Thoracic aorta (tissue), 2 donors: Measurements from ENCODE around the gene LDB3. TPM values are rescaled to one million over a fixed set of nuclear protein-coding genes. Genes with fewer than 3 reads are reported as not detected.
A peak's percentile ranks its signal among the peaks of the same experiment; 100 is the strongest.

ENCODE experiments used
- ATAC-seq: fragments of 150-250 bp; one replicate; pipeline ENCODE4 v1.8.0; 2017; ENCODE audit warnings: low read depth; ENCODE audit not compliant: insufficient number of reproducible peaks, low FRiP score
- DNase-seq: peaks from one replicate; pipeline ENCODE4 v3.0.0-alpha.2; 2020; ENCODE audit warnings: low spot score
- H3K27ac ChIP-seq, 2 donors: fragments of 200-600 bp; sonication (generic); 1 replicate in 1 of 2; 2 replicates in 1 of 2; pipeline ENCODE4 v1.5.1; 2016; ENCODE audit warnings: mild to moderate bottlenecking in 2 of 2, moderate library complexity in 2 of 2
- H3K27me3 ChIP-seq: fragments of 200-600 bp; sonication (generic); replicated peaks from 2 replicates; pipeline ENCODE4 v1.6.0; 2016; ENCODE audit warnings: mild to moderate bottlenecking; ENCODE audit not compliant: insufficient read depth
- H3K36me3 ChIP-seq: fragments of 200-600 bp; sonication (generic); one replicate; pipeline ENCODE4 v1.5.1; 2016
- H3K4me1 ChIP-seq, 2 donors: fragments of 200-600 bp; sonication (generic); 1 replicate in 1 of 2; 2 replicates in 1 of 2; pipeline versions ENCODE4 v1.5.1 to v1.6.0; 2016; ENCODE audit warnings: low read depth in 2 of 2, mild to moderate bottlenecking in 1 of 2; ENCODE audit not compliant: control insufficient read depth in 1 of 2
- H3K4me3 ChIP-seq: fragments of 200-600 bp; sonication (generic); 2 replicates; pipeline ENCODE4 v1.5.1; 2016; ENCODE audit warnings: mild to moderate bottlenecking
- H3K9me3 ChIP-seq: fragments of 200-600 bp; sonication (generic); 2 replicates; pipeline ENCODE4 v1.5.1; 2016
- total RNA-seq, 2 donors: library from RNA; depleted of rRNA; stranded (reverse); fragments of >200 nt; gene quantifications; one replicate each; pipeline versions ENCODE4 v1.1.0 to v1.2.3, GENCODE V29; 2016
- TF ChIP-seq, protein P1 (sequence below): fragments of 200-600 bp; sonication (generic); IDR thresholded peaks from one replicate; pipeline ENCODE4 v1.5.1; 2019; ENCODE audit warnings: antibody characterized with exemption

Gene LDB3
- total RNA-seq, 2 donors from 2014 or later: 59.5 to 63.8 TPM

DNA sequence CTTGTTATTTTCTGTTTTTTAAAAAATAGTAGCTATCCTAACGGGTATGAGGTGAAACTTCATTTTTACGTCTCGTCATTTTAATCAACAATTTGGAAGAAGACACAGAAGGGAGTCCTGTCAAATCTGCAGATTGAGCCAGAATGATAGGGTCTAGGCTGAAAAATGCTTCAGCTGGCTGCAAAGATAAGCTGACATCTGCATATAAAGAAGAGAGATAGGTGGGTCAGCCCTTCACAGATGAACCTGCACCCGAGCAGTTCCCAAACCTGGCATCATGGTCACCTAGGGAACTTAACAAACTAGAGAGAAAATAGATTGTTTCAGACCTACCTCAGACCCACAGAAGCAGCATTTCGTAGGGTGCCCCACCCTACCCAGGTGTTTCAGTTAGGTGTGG lies 52.9 kb downstream of the LDB3 start:
- ATAC-seq (no peak), DNase-seq (no peak)
- Histone ChIP-seq H3K27me3 (no peaks in the 10 kb centered on the region), H3K36me3 (peaks cover 33% of the 10 kb centered on the region), H3K4me3 (no peak overlapping the region), H3K9me3 (no peaks in the 10 kb centered on the region), H3K27ac (no peak overlapping the region), H3K4me1 (no peaks in the 10 kb centered on the region)
- TF ChIP-seq, protein P1, sequence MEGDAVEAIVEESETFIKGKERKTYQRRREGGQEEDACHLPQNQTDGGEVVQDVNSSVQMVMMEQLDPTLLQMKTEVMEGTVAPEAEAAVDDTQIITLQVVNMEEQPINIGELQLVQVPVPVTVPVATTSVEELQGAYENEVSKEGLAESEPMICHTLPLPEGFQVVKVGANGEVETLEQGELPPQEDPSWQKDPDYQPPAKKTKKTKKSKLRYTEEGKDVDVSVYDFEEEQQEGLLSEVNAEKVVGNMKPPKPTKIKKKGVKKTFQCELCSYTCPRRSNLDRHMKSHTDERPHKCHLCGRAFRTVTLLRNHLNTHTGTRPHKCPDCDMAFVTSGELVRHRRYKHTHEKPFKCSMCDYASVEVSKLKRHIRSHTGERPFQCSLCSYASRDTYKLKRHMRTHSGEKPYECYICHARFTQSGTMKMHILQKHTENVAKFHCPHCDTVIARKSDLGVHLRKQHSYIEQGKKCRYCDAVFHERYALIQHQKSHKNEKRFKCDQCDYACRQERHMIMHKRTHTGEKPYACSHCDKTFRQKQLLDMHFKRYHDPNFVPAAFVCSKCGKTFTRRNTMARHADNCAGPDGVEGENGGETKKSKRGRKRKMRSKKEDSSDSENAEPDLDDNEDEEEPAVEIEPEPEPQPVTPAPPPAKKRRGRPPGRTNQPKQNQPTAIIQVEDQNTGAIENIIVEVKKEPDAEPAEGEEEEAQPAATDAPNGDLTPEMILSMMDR: no peak

DNA sequence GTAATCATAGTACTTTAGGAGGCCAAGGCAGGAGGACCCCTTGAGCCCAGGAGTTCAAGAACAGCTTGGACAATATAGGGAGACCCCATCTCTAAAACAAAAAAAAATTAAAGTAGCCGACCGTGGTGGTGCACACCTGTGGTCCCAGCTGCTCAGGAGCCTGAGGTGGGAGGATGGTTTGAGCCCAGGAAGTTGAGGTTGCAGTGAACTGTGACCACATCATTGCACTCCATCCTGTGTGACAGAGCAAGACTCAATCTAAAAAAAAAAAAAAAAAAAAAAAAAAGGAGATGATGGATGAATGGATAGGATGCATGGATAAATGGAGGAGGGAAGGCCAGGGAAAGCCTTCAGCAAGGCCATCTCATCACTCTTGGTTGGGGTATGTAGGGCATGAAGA lies 54.7 kb downstream of the LDB3 start:
- H3K4me3 ChIP-seq: no peak overlapping the region
- H3K27ac ChIP-seq: no peak overlapping the region
- no peaks in the 10 kb centered on the region for H3K27me3 ChIP-seq
- no peaks in the 10 kb centered on the region for H3K9me3 ChIP-seq
- ATAC-seq (no peak), DNase-seq (no peak)
- peaks cover 37% of the 10 kb centered on the region for H3K36me3 ChIP-seq
- H3K4me1 ChIP-seq: no peaks in the 10 kb centered on the region
- TF ChIP-seq, protein P1: no peak

DNA sequence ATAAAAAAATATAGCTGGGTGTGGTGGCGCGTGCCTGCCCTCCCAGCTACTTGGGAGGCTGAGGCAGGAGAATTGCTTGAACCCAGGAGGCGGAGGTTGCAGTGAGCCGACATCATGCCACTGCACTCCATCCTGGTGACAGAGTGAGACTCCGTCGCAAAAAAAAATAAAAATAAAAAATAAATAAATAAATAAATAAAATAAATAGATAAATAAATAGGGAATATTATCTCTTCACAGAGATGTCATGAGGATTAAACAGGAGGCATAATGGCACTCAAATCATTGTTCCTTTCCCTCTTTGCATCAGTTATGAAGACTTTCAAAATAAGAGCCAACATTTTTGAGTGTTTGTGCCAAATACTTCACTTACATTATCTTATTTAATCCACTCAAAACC lies 56.1 kb downstream of the LDB3 start:
- no peak overlapping the region for H3K4me3 ChIP-seq
- H3K27ac ChIP-seq: no peak overlapping the region
- TF ChIP-seq, protein P1: no peak
- DNase-seq (no peak), ATAC-seq (no peak)
- no peaks in the 10 kb centered on the region for H3K27me3 ChIP-seq
- no peaks in the 10 kb centered on the region for H3K9me3 ChIP-seq
- no peaks in the 10 kb centered on the region for H3K4me1 ChIP-seq
- peaks cover 37% of the 10 kb centered on the region for H3K36me3 ChIP-seq

DNA sequence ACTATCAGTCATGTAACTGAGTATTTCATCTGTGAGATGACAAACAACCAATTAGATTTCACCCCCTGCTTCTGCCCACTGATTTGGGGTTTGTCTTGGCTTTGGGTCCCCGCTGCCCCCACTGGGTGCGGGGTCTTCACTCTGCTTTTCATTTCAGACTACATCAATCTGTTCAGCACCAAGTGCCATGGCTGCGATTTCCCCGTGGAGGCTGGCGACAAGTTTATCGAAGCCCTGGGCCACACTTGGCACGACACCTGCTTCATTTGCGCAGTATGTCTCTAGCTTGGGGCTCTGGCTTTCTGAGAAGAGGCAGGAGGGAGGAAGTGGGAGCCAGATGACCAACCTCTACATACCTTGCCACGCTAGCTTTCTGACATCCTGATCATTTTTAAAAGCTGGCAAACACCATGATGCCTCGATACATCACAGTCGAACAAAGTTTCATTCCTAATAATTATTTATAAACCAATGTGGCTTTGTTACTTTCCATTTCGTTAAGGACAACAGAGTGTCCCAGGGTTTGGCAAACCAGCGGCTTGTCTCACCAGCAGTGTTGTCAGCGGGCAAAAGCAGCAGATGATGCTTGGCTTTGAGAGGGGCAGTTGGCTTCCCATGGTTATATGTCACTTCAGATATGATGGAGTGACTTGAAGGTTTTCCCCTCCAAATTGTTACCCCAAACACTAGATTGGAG lies 57.8 kb downstream of the LDB3 start:
- TF ChIP-seq, protein P1: no peak
- Histone ChIP-seq H3K36me3 (peaks cover 37% of the 10 kb centered on the region), H3K27ac (peak overlapping the region in 1 of 2 donors; percentile 6), H3K27me3 (no peaks in the 10 kb centered on the region), H3K9me3 (no peaks in the 10 kb centered on the region), H3K4me3 (no peak overlapping the region), H3K4me1 (peaks cover 0 to 14% of the 10 kb centered on the region in 2 donors)
- DNase-seq: no peak
- no peak for ATAC-seq

DNA sequence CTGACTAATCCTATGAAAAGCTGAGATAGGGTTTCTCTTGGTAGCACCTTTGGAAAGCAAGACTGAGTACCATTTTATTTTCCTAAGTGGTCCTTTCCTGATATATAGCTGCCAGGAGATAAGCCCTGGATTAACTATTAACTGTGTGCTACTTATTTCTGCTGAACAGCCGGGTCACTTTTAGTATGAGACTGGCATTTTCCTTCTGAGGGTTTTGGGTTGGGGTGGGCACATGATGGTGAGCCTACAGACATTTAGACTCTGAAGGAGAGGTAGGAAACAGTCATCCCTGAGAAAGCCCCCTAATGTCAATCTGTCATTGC lies 58.3 kb downstream of the LDB3 start:
- Histone ChIP-seq H3K27me3 (no peaks in the 10 kb centered on the region), H3K9me3 (no peaks in the 10 kb centered on the region), H3K4me1 (peaks cover 3 to 19% of the 10 kb centered on the region in 2 donors), H3K27ac (peak overlapping the region in 1 of 2 donors; percentile 6), H3K4me3 (no peak overlapping the region), H3K36me3 (peaks cover 37% of the 10 kb centered on the region)
- DNase-seq (no peak), ATAC-seq (no peak)
- TF ChIP-seq, protein P1: no peak
